ENCODE data around the gene C19orf25. TPM values are rescaled to one million over a fixed set of nuclear protein-coding genes. Genes with fewer than 3 reads are reported as not detected.

C19orf25 gene
- total and polyA plus RNA-seq, 9 of the 15 experiments (the other 6 are each of a cell fraction or from before 2014, with no cell fraction given), result 0.79 to 96.0 (median 36.1) TPM

DNA sequence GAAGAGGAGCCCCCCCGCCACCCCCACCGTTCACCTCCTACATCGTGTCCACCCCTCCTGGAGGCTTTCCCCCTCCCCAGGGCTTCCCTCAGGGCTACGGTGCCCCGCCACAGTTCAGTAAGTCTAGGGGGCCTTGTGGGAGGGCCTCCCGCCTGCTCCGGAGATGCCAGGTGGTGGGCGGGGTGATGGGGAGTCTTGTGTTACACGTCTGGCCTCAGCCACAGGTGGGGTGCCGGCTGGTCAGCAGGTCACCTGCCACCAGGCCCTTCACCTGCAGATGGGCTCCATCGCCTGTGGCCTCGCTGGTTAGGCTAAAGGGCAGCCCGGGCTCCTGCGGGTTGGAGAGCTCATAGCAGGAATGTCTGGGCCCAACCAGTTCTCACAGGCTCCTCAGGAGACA lies 48.8 kb downstream of the C19orf25 start (continued):
- TF ChIP-seq NR2C1 (IDR thresholded peaks at IDR 0.05), result no peak
- no peak for TF ChIP-seq NR2C1 (tag; IDR thresholded peaks at IDR 0.05)
- TF ChIP-seq NFXL1 (CRISPR knock-in tag; IDR thresholded peaks at IDR 0.05), result no peak
- no peak for TF ChIP-seq TEAD1 (CRISPR knock-in tag; IDR thresholded peaks at IDR 0.05)
- TF ChIP-seq CAMTA2 (CRISPR knock-in tag; conservative IDR thresholded peaks at IDR 0.05), result no peak

DNA sequence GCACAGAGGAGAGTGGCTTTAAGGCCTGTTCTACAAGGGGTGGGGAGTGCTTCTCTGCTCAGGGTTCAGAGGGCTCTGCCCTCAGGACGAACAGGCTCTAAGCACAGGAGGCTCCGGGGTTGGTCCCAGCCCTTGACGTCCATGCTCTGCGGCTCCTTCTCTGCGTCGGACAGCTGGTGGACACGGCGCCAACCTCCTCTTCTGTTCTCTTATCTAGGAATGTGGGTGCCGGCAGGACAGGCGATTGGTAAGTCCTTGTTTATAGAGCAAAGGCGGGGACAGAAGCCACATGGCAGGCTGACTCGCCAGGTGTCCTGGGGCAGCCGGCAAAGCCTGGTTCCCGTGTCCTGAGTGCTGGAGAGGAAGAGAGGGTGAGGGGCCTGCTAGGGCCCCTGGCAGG lies 49.3 kb downstream of the C19orf25 start:
- Histone ChIP-seq H3K4me2 (ENCODE audit: insufficient read depth, low read length) (no peak overlapping the region), H3K36me3 (ENCODE audit: control insufficient read depth, insufficient read depth, low read length) (peaks cover 92% of the 10 kb centered on the region), H4K20me1 (replicated peaks; ENCODE audit: control insufficient read depth, insufficient read depth, low read length) (peaks cover 15% of the 10 kb centered on the region), H3K9me1 (ENCODE audit: control insufficient read depth, insufficient read depth, low read length) (peaks cover 3% of the 10 kb centered on the region), H3K9me3 (replicated peaks; ENCODE audit: control insufficient read depth, insufficient read depth, low read depth, low read length) (no peaks in the 10 kb centered on the region), H3K4me3 (no peak overlapping the region), H3K4me1 (replicated peaks in 1 of 2; ENCODE audit: control insufficient read depth in 2 of 2, insufficient read depth in 2 of 2, low read length in 2 of 2) (peaks cover 0 to 59% of the 10 kb centered on the region in 2 experiments; a peak in 2 of 5 replicates), H3K27me3 (ENCODE audit: control insufficient read depth in 2 of 2, insufficient read depth in 2 of 2, low read length in 2 of 2) (no peaks in the 10 kb centered on the region), H3K9ac (ENCODE audit: insufficient read depth in 1 of 2, low read depth in 2 of 2, low read length in 2 of 2) (peak overlapping the region in 1 of 2 experiments; percentile 61; a peak in 2 of 4 replicates), H3K27ac (ENCODE audit: extremely low read depth, low read depth, low read length) (no peak overlapping the region), H3K79me2 (ENCODE audit: control insufficient read depth, insufficient read depth, low read length) (peaks cover 22% of the 10 kb centered on the region), H2AFZ (ENCODE audit: low read depth, low read length) (no peak overlapping the region)
- DNase-seq (ENCODE audit: extremely low read depth in 1 of 4, low spot score in 3 of 4) (no peak), ATAC-seq (no peak), FAIRE-seq (no peak)
- in situ Hi-C loops (cut with MboI) (no loop called here), intact Hi-C loops (cut with micrococcal nuclease) (no loop called here)
- WGBS (ENCODE audit: insufficient coverage, low coverage, missing lambda C conversion rate), result 96% methylated on average over 10 of the region's 14 CpGs
- POLR2A ChIA-PET, result interaction anchor here (1.0 to 1.2 kb wide), 2 partner anchors 8 to 13 kb away, joined by 4 to 5 read pairs; no protein-coding TSS in a partner anchor
- CTCF ChIA-PET (ENCODE audit: low intra/inter-chr PET ratio), result no interaction called here
- TF ChIP-seq, protein P1, sequence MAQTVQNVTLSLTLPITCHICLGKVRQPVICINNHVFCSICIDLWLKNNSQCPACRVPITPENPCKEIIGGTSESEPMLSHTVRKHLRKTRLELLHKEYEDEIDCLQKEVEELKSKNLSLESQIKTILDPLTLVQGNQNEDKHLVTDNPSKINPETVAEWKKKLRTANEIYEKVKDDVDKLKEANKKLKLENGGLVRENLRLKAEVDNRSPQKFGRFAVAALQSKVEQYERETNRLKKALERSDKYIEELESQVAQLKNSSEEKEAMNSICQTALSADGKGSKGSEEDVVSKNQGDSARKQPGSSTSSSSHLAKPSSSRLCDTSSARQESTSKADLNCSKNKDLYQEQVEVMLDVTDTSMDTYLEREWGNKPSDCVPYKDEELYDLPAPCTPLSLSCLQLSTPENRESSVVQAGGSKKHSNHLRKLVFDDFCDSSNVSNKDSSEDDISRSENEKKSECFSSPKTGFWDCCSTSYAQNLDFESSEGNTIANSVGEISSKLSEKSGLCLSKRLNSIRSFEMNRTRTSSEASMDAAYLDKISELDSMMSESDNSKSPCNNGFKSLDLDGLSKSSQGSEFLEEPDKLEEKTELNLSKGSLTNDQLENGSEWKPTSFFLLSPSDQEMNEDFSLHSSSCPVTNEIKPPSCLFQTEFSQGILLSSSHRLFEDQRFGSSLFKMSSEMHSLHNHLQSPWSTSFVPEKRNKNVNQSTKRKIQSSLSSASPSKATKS (CRISPR knock-in tag; IDR thresholded peaks at IDR 0.05), result no peak
- TF ChIP-seq ZNF140 (CRISPR knock-in tag; IDR thresholded peaks at IDR 0.05) (no peak), RBM22 (IDR thresholded peaks at IDR 0.05; ENCODE audit: low read depth, low read length, poor library complexity, severe bottlenecking) (peak; percentile 16)
- TF ChIP-seq, protein P2, sequence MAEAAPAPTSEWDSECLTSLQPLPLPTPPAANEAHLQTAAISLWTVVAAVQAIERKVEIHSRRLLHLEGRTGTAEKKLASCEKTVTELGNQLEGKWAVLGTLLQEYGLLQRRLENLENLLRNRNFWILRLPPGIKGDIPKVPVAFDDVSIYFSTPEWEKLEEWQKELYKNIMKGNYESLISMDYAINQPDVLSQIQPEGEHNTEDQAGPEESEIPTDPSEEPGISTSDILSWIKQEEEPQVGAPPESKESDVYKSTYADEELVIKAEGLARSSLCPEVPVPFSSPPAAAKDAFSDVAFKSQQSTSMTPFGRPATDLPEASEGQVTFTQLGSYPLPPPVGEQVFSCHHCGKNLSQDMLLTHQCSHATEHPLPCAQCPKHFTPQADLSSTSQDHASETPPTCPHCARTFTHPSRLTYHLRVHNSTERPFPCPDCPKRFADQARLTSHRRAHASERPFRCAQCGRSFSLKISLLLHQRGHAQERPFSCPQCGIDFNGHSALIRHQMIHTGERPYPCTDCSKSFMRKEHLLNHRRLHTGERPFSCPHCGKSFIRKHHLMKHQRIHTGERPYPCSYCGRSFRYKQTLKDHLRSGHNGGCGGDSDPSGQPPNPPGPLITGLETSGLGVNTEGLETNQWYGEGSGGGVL (CRISPR knock-in tag; IDR thresholded peaks at IDR 0.05), result no peak
- no TSS peak for BruUV-seq (replicated peaks)

All from K562 (cell line).